HG03064 (cell line): ENCODE data around the gene G3BP1.
"Not testable (repeated sequence)": the region's sequence is repeated elsewhere in the genome, so short reads cannot be mapped to it uniquely, and the experiment has no call there.

Source experiments
- ATAC-seq: cut with Tn5 transposase; IDR thresholded peaks from one replicate; pipeline ENCODE4 v1.9.1; 2021; ENCODE audit warnings: low read depth; ENCODE audit not compliant: unreplicated experiment

G3BP1 gene

DNA sequence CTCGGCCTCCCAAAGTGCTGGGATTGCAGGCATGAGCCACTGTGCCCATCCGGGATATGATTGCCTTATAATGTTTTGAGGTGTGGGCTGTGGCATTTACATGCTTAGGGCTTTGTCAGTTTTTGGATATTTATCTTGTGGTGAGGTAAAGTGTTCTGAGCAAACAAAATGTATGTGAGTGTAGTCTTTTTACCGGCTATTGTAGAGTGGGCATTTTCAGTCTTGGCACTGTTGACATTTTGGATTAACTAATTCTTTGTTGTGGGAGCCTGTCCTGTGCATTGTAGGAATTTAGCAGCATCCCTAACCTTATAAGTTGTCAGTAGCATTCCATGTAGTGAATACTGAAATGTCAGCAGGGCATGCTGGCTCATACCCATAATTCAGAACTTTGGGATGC lies 21.6 kb downstream of the G3BP1 start:
- ATAC-seq, result no peak

GRCh38 chr5:151795426-151795825 lies 23.7 kb downstream of the G3BP1 start:
- ATAC-seq, result no peak

DNA sequence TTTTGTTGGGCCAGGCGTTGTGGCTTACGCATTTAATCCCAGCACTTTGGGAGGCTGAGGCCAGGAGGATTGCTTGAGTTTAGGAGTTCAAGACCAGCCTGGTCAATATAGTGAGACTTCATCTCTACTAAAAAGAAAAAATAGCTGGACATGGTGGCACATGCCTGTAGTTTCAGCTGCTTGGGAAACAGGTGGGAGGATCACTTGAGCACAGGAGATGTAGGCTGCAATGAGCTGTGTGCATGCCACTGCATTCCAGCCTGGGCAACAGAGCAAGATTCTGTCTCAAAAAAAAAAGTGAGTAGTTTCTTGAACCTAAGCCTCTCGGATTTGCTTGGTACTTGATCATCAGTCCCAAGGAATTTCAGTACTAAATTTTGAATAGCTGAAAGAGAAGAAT lies 26.9 kb downstream of the G3BP1 start:
- no peak for ATAC-seq

DNA sequence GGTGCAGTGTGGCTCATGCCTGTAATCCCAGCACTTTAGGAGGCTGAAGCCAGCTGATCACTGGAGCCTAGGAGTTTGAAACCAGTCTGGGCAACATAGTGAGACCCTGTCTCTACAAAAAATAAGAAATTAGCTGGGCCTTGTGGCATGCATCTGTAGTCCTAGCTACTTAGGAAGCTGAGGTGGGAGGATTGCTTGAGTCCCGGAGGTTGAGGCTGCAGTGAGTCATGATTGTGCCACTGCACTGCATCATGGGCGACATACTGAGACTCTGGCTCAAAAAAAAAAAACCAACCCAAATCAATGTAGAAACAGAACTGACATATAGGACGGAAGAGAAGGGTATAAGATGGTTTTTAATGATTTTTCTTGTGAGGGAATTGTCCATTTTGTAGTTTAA lies 27.7 kb downstream of the G3BP1 start:
- ATAC-seq, result no peak

- no peak for ATAC-seq
Measured at GRCh38 chr5:151800532-151800931, 28.8 kb downstream of the G3BP1 start.

- no peak for ATAC-seq
Measured at GRCh38 chr5:151805414-151806223, 33.9 kb downstream of the G3BP1 start.

- no peak for ATAC-seq
Measured at GRCh38 chr5:151808451-151809169, 36.9 kb downstream of the G3BP1 start.

GRCh38 chr5:151810449-151810848 lies 38.7 kb downstream of the G3BP1 start:
- no peak for ATAC-seq

- ATAC-seq, result no peak
Measured at GRCh38 chr5:151810897-151811296, 39.1 kb downstream of the G3BP1 start.

DNA sequence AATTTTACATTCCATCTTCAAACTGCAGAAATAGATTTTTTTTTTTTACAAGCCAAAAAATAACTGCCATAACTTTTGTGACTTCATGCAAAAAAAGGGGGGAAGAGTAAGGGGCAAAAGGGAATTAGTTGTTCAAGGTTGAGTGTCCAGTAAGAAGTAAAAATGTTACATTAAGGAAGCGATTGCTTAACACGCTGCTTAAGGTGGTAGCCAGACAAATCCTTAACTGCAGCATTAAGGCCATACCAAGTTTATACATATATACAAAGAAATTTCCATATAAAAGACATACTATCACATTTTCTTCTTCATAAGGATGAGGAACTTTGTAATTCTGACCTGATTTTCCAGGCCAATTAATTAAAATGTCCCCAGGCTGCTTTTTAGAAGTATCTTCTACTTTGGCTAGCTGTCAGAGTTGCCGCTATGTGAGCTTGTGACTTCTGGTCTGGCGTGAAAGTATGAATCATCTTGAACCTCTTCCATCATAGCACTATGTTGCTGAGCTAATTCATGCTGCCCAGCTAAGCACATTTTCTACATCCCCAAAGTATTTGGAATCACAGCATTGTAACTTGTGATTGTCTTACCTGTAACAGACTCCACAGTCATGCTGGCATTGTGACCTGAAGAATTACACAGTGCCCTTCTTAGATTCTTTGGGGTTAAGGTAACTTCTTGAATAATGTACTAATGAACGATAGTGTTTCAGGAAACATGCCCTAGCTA lies 40.0 kb downstream of the G3BP1 start:
- no peak for ATAC-seq

GRCh38 chr5:151812757-151813309 lies 41.1 kb downstream of the G3BP1 start:
- ATAC-seq, result no peak

DNA sequence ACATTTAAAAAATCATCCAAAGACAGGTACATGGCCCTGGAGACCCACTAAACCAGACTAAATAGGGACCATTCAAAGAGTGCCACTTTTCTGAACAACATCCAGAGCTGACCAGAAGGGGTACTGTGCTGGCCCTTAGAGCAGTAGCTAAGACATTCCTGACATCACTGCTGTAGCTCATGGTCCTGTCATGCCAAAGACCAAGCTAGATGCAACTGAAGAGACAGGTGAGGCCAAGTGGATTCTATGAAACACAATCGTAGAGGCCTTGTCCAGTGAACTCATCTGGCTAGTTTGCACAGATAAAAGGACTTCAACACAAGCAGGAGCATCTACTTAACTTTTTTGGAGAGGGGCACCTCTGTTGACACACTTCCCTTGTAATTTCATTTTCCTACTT lies 43.3 kb downstream of the G3BP1 start:
- no peak for ATAC-seq

GRCh38 chr5:151819830-151820229 lies 48.1 kb downstream of the G3BP1 start:
- no peak for ATAC-seq

GRCh38 chr5:151820271-151820670 lies 48.5 kb downstream of the G3BP1 start:
- no peak for ATAC-seq

DNA sequence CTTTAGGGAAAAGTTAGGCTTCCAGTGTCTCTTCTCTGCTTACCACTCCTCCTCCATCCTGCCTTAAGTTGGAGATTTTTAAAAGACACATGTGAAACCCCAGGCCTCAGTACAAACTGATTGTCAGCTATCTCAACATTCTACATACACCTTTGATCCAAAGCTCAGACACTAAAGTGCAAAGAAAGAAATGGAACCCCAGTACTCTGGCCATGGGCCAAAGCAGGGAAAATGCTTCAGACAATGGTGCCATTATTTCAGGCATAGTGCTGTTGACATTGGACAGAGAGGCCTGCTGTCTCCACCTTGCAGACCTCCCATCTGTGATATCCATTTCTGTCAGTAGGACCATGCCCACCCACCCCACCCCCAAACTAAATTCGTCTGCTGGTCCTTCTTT lies 49.1 kb downstream of the G3BP1 start:
- ATAC-seq, result no peak

GRCh38 chr5:151822141-151822540 lies 50.4 kb downstream of the G3BP1 start:
- no peak for ATAC-seq

- ATAC-seq, result no peak
Measured at GRCh38 chr5:151825445-151825844, 53.7 kb downstream of the G3BP1 start.

GRCh38 chr5:151829370-151829769 lies 57.6 kb downstream of the G3BP1 start:
- no peak for ATAC-seq

DNA sequence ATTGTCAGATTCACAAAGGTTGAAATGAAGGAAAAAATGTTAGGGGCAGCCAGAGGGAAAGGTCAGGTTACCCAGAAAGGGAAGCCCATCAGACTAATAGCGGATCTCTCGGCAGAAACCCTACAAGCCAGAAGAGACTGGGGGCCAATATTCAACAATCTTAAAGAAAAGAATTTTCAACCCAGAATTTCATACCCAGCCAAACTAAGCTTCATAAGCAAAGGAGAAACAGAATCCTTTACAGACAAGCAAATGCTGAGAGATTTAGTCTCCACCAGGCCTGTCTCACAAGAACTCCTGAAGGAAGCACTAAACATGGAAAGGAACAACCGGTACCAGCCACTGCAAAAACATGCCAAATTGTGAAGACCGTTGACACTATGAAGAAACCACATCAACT lies 61.1 kb downstream of the G3BP1 start:
- not testable (repeated sequence) for ATAC-seq

DNA sequence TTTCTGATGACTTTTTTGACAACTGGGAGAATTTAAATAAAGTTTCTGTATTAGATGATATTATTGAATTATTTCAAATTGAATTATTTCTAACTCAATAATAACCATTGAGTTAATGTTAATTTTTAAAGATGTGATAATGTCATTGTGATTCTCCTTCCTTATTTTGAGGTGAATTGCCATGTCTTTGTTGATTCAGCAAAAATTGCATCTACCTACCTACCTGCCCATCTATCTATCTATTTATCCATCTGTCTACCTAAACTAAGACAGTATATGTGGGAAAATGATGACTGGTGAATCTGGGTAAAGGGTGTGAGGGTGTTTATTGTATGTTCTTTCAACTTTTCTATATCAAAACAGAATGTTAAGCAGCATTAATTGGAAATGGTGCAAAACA lies 75.0 kb downstream of the G3BP1 start:
- no peak for ATAC-seq

GRCh38 chr5:151847871-151848270 lies 76.1 kb downstream of the G3BP1 start:
- no peak for ATAC-seq
